Trophoblast cell (in vitro differentiated cells and primary cell): ENCODE measurements around the gene TTC36.

Experiments used
- DNase-seq, 2 donors: peaks; one replicate each; pipeline ENCODE4 v3.0.0-alpha.2; 2016
- H2AFZ ChIP-seq: 2 replicates; pipeline ENCODE4 v1.6.1; 2013; ENCODE audit warnings: low read length, moderate library complexity, mild to moderate bottlenecking; ENCODE audit not compliant: insufficient read depth, poor library complexity
- H2AK5ac ChIP-seq: 2 replicates; pipeline ENCODE4 v1.6.1; 2013; ENCODE audit warnings: mild to moderate bottlenecking, low read length
- H2BK120ac ChIP-seq: 2 replicates; pipeline ENCODE4 v1.6.1; 2013; ENCODE audit warnings: low read length, mild to moderate bottlenecking, moderate library complexity; ENCODE audit not compliant: insufficient read depth, poor library complexity
- H2BK12ac ChIP-seq: 2 replicates; pipeline ENCODE4 v1.6.1; 2013; ENCODE audit warnings: mild to moderate bottlenecking, low read length, moderate library complexity
- H2BK5ac ChIP-seq: 2 replicates; pipeline ENCODE4 v1.6.1; 2013; ENCODE audit warnings: low read length, low read depth, moderate library complexity, mild to moderate bottlenecking; ENCODE audit not compliant: poor library complexity
- H3K14ac ChIP-seq: 2 replicates; pipeline ENCODE4 v1.6.1; 2013; ENCODE audit warnings: mild to moderate bottlenecking, low read length
- H3K18ac ChIP-seq: 2 replicates; pipeline ENCODE4 v1.6.1; 2013; ENCODE audit warnings: mild to moderate bottlenecking, low read length
- H3K23ac ChIP-seq: 2 replicates; pipeline ENCODE4 v1.6.1; 2013; ENCODE audit warnings: low read length
- H3K27ac ChIP-seq: 2 replicates; pipeline ENCODE4 v1.5.1; 2013; ENCODE audit warnings: low read depth, mild to moderate bottlenecking, inconsistent platforms, low read length, moderate library complexity
- H3K27me3 ChIP-seq: 2 replicates; pipeline ENCODE4 v1.6.1; 2013; ENCODE audit warnings: inconsistent platforms, mild to moderate bottlenecking, low read length, moderate library complexity; ENCODE audit not compliant: insufficient read depth
- H3K36me3 ChIP-seq, 2 experiments: 1 replicate in 1 of 2; 2 replicates in 1 of 2; pipeline ENCODE4 v1.6.1; 2013; ENCODE audit warnings: low read length in 2 of 2, mild to moderate bottlenecking in 2 of 2, moderate library complexity in 1 of 2; ENCODE audit not compliant: insufficient read depth in 2 of 2, control insufficient read depth in 1 of 2
- H3K4ac ChIP-seq: 2 replicates; pipeline ENCODE4 v1.6.1; 2013; ENCODE audit warnings: low read depth, mild to moderate bottlenecking, low read length, moderate library complexity
- H3K4me1 ChIP-seq, 2 experiments: 1 replicate in 1 of 2; 2 replicates in 1 of 2; pipeline ENCODE4 v1.6.1; 2013; ENCODE audit warnings: low read length in 2 of 2, mild to moderate bottlenecking in 2 of 2, moderate library complexity in 1 of 2; ENCODE audit not compliant: insufficient read depth in 2 of 2, control insufficient read depth in 1 of 2
- H3K4me2 ChIP-seq: 2 replicates; pipeline ENCODE4 v1.6.1; 2013; ENCODE audit warnings: inconsistent platforms, mild to moderate bottlenecking, low read length, moderate library complexity
- H3K4me3 ChIP-seq: 2 replicates; pipeline ENCODE4 v1.5.1; 2013; ENCODE audit warnings: mild to moderate bottlenecking, low read depth, low read length, inconsistent platforms
- H3K79me1 ChIP-seq: one replicate; pipeline ENCODE4 v1.6.1; 2013; ENCODE audit warnings: low read length
- H3K79me2 ChIP-seq: 2 replicates; pipeline ENCODE4 v1.6.1; 2013; ENCODE audit warnings: low read length, mild to moderate bottlenecking; ENCODE audit not compliant: control insufficient read depth, insufficient read depth, poor library complexity
- H3K9ac ChIP-seq: 2 replicates; pipeline ENCODE4 v1.6.1; 2013; ENCODE audit warnings: mild to moderate bottlenecking, low read length
- H3K9me3 ChIP-seq: 2 replicates; pipeline ENCODE4 v1.6.1; 2013; ENCODE audit warnings: low read depth, mild to moderate bottlenecking, control low read depth, inconsistent platforms, low read length; ENCODE audit not compliant: insufficient read depth
- H4K12ac ChIP-seq: 2 replicates; pipeline ENCODE4 v1.6.1; 2013; ENCODE audit warnings: low read depth, mild to moderate bottlenecking, low read length, moderate library complexity
- H4K8ac ChIP-seq: 2 replicates; pipeline ENCODE4 v1.6.1; 2013; ENCODE audit warnings: low read depth, mild to moderate bottlenecking, low read length, moderate library complexity
- H4K91ac ChIP-seq: one replicate; pipeline ENCODE4 v1.6.1; 2013; ENCODE audit warnings: low read depth, mild to moderate bottlenecking, low read length, moderate library complexity
- WGBS: extraction: QIAGEN DNeasy Blood & Tissue Kit; methylation state at CpG from one replicate; pipeline ENCODE4 v1.1.7; 2013; ENCODE audit warnings: missing lambda C conversion rate; ENCODE audit not compliant: insufficient read length, insufficient coverage; ENCODE audit errors: extremely low coverage; 5-methylcytosine and 5-hydroxymethylcytosine counted together

The TTC36 gene

DNA sequence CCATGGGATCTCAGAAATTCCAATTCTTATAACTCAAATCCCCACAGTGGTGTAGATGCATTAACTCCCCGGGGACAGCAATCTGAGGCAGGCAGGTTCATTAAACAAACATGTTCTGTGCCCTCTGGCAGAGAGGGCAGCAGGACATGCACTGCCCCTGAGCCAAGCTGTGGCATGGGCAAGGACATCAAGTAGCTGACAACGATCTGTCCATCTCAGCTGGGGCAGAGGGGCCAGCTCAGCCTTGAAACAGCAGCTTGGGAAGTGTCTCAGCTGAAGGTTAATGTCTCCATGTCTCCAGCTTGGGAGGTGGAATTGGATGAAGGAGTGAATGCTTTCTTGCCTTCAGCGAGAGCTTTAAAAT lies 17.4 kb downstream of the TTC36 start:
- no peak overlapping the region for H2BK5ac ChIP-seq
- H3K23ac ChIP-seq = no peak overlapping the region
- H3K4me3 ChIP-seq = no peak overlapping the region
- no peak overlapping the region for H3K4ac ChIP-seq
- peaks cover 2 to 3% of the 10 kb centered on the region in 2 experiments for H3K4me1 ChIP-seq
- H3K27ac ChIP-seq = no peak overlapping the region
- H3K14ac ChIP-seq = no peak overlapping the region
- no peaks in the 10 kb centered on the region for H3K27me3 ChIP-seq
- H2BK120ac ChIP-seq = no peak overlapping the region
- H3K4me2 ChIP-seq = no peak overlapping the region
- H4K91ac ChIP-seq = no peak overlapping the region
- no peaks in the 10 kb centered on the region for H3K79me2 ChIP-seq
- no peak overlapping the region for H2AK5ac ChIP-seq
- peaks cover 6 to 8% of the 10 kb centered on the region in 2 experiments for H3K36me3 ChIP-seq
- no peak overlapping the region for H4K12ac ChIP-seq
- DNase-seq = no peak
- peak overlapping the region; percentile 9 for H3K9ac ChIP-seq
- H3K79me1 ChIP-seq = no peaks in the 10 kb centered on the region
- WGBS = no CpG with 5 or more reads among the region's 3 CpGs
- no peak overlapping the region for H2AFZ ChIP-seq
- no peak overlapping the region for H2BK12ac ChIP-seq
- no peak overlapping the region for H3K18ac ChIP-seq
- no peaks in the 10 kb centered on the region for H3K9me3 ChIP-seq
- H4K8ac ChIP-seq = no peak overlapping the region

- DNase-seq = no peak
- H3K9ac ChIP-seq = no peak overlapping the region
- H3K27me3 ChIP-seq = no peaks in the 10 kb centered on the region
- H3K14ac ChIP-seq = no peak overlapping the region
- H3K4me1 ChIP-seq = peaks cover 2 to 3% of the 10 kb centered on the region in 2 experiments
- H3K23ac ChIP-seq = no peak overlapping the region
- H3K4ac ChIP-seq = no peak overlapping the region
- H3K4me2 ChIP-seq = no peak overlapping the region
- no peak overlapping the region for H2BK5ac ChIP-seq
- no peak overlapping the region for H4K8ac ChIP-seq
- H3K79me2 ChIP-seq = no peaks in the 10 kb centered on the region
- H3K18ac ChIP-seq = no peak overlapping the region
- H3K79me1 ChIP-seq = no peaks in the 10 kb centered on the region
- H4K12ac ChIP-seq = no peak overlapping the region
- no peak overlapping the region for H4K91ac ChIP-seq
- no peak overlapping the region for H2AFZ ChIP-seq
- H3K9me3 ChIP-seq = no peaks in the 10 kb centered on the region
- H3K4me3 ChIP-seq = no peak overlapping the region
- WGBS = no CpG with 5 or more reads among the region's 5 CpGs
- H2BK12ac ChIP-seq = no peak overlapping the region
- H2BK120ac ChIP-seq = no peak overlapping the region
- H2AK5ac ChIP-seq = no peak overlapping the region
- H3K27ac ChIP-seq = no peak overlapping the region
- peaks cover 6 to 8% of the 10 kb centered on the region in 2 experiments for H3K36me3 ChIP-seq
These were observed 18.3 kb downstream of the TTC36 start for GRCh38 chr11:118545533-118545932.

DNA sequence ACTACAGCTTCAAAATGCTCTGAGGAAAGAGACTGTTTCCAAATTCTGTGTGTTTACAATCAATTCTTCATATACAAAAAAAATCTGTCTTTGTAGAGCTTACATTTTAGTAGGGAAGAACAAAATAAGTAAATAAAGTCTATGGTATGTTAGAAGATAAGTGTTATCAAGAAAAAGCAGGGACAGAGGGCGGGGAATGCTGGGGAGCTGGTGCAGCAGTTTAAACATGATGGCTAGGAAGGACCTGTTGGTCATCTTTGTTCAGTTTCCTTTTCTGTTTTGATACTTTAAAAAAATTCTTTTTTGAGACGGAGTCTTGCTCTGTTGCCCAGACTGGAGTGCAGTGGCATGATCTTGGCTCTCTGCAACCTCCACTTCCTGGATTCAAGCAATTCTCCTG lies 19.9 kb downstream of the TTC36 start:
- H3K18ac ChIP-seq = no peak overlapping the region
- H2AFZ ChIP-seq = no peak overlapping the region
- H3K23ac ChIP-seq = no peak overlapping the region
- H3K27me3 ChIP-seq = no peaks in the 10 kb centered on the region
- no peak overlapping the region for H2BK120ac ChIP-seq
- H3K4me1 ChIP-seq = peaks cover 2 to 3% of the 10 kb centered on the region in 2 experiments
- no peaks in the 10 kb centered on the region for H3K79me1 ChIP-seq
- H2AK5ac ChIP-seq = no peak overlapping the region
- no peak overlapping the region for H4K91ac ChIP-seq
- no peaks in the 10 kb centered on the region for H3K79me2 ChIP-seq
- no peak for DNase-seq
- H3K4me3 ChIP-seq = no peak overlapping the region
- H3K4me2 ChIP-seq = no peak overlapping the region
- H3K14ac ChIP-seq = no peak overlapping the region
- peaks cover 8 to 11% of the 10 kb centered on the region in 2 experiments for H3K36me3 ChIP-seq
- WGBS = no CpG with 5 or more reads among the region's 2 CpGs
- no peak overlapping the region for H2BK12ac ChIP-seq
- no peak overlapping the region for H4K12ac ChIP-seq
- H4K8ac ChIP-seq = no peak overlapping the region
- H3K9me3 ChIP-seq = no peaks in the 10 kb centered on the region
- no peak overlapping the region for H3K4ac ChIP-seq
- H2BK5ac ChIP-seq = no peak overlapping the region
- H3K9ac ChIP-seq = no peak overlapping the region
- no peak overlapping the region for H3K27ac ChIP-seq

DNA sequence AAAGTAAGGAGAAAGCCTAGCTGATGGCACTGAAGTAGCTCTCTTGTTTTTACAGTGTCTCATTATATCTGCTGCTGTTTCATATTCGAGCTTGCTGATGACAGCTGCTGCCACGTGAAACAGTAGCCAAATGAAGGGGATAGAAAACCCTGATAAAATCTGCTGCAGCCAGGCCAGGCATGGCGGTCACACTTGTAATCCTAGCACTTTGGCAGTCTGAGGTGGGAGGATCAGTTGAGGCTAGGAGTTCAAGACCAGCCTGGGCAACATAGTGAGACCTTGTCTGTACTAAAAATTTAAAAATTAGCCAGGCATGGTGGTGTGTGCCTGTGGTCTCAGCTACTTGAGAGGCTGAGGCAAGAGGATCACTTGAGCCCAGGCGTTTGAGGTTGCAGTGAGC lies 25.1 kb downstream of the TTC36 start:
- no peak overlapping the region for H3K14ac ChIP-seq
- no peak overlapping the region for H3K4ac ChIP-seq
- H4K8ac ChIP-seq = no peak overlapping the region
- no peak overlapping the region for H2BK5ac ChIP-seq
- no peak overlapping the region for H2AFZ ChIP-seq
- H3K18ac ChIP-seq = no peak overlapping the region
- WGBS = no CpG with 5 or more reads among the region's 4 CpGs
- no peaks in the 10 kb centered on the region for H3K4me1 ChIP-seq
- no peak overlapping the region for H4K91ac ChIP-seq
- H3K79me1 ChIP-seq = no peaks in the 10 kb centered on the region
- H3K23ac ChIP-seq = no peak overlapping the region
- H3K9me3 ChIP-seq = no peaks in the 10 kb centered on the region
- H4K12ac ChIP-seq = no peak overlapping the region
- peaks cover 13 to 21% of the 10 kb centered on the region in 2 experiments for H3K36me3 ChIP-seq
- no peak for DNase-seq
- no peak overlapping the region for H3K4me3 ChIP-seq
- no peaks in the 10 kb centered on the region for H3K27me3 ChIP-seq
- H3K79me2 ChIP-seq = no peaks in the 10 kb centered on the region
- no peak overlapping the region for H2BK12ac ChIP-seq
- H2BK120ac ChIP-seq = no peak overlapping the region
- H3K9ac ChIP-seq = no peak overlapping the region
- H2AK5ac ChIP-seq = no peak overlapping the region
- no peak overlapping the region for H3K4me2 ChIP-seq
- H3K27ac ChIP-seq = no peak overlapping the region
